Inflammatory macrophage treated with lipopolysaccharide for 4 hours (primary cell): ENCODE measurements around the gene AOX1.
"Not testable (repeated sequence)": the region's sequence is repeated elsewhere in the genome, so short reads cannot be mapped to it uniquely, and the experiment has no call there.

Experiments
- DNase-seq: peaks from one replicate; pipeline ENCODE4 v3.0.0-alpha.2; 2020

The AOX1 gene

GRCh38 chr2:200670313-200670712 lies 84.5 kb downstream of the AOX1 start:
- no peak for DNase-seq

GRCh38 chr2:200670751-200671150 lies 84.9 kb downstream of the AOX1 start:
- DNase-seq, result no peak

- DNase-seq, result no peak
Measured at GRCh38 chr2:200673191-200673590, 87.4 kb downstream of the AOX1 start.

- DNase-seq, result no peak
Measured at GRCh38 chr2:200674837-200675236, 89.0 kb downstream of the AOX1 start.

- DNase-seq, result no peak
Measured at GRCh38 chr2:200677171-200677570, 91.4 kb downstream of the AOX1 start.

GRCh38 chr2:200677721-200678532 lies 92.1 kb downstream of the AOX1 start:
- DNase-seq, result no peak

GRCh38 chr2:200679127-200679526 lies 93.3 kb downstream of the AOX1 start:
- no peak for DNase-seq

- DNase-seq, result no peak
Measured at GRCh38 chr2:200679535-200679934, 93.7 kb downstream of the AOX1 start.

GRCh38 chr2:200681697-200682096 lies 95.9 kb downstream of the AOX1 start:
- DNase-seq, result peak; percentile 82

- DNase-seq, result not testable (repeated sequence)
Measured at GRCh38 chr2:200682407-200682806, 96.6 kb downstream of the AOX1 start.

- no peak for DNase-seq
Measured at GRCh38 chr2:200687922-200688920, 102.4 kb downstream of the AOX1 start.

- DNase-seq, result peak; percentile 91
Measured at GRCh38 chr2:200689115-200689514, 103.3 kb downstream of the AOX1 start.

GRCh38 chr2:200693836-200694470 lies 108.1 kb downstream of the AOX1 start:
- DNase-seq, result no peak

- DNase-seq, result peak; percentile 49
Measured at GRCh38 chr2:200695191-200695590, 109.4 kb downstream of the AOX1 start.

GRCh38 chr2:200695601-200696000 lies 109.8 kb downstream of the AOX1 start:
- DNase-seq, result peak; percentile 31

GRCh38 chr2:200698217-200698616 lies 112.4 kb downstream of the AOX1 start:
- DNase-seq, result no peak

- no peak for DNase-seq
Measured at GRCh38 chr2:200699310-200699709, 113.5 kb downstream of the AOX1 start.

GRCh38 chr2:200700856-200701255 lies 115.0 kb downstream of the AOX1 start:
- DNase-seq, result no peak

GRCh38 chr2:200702044-200702443 lies 116.2 kb downstream of the AOX1 start:
- no peak for DNase-seq

- no peak for DNase-seq
Measured at GRCh38 chr2:200702646-200703118, 116.9 kb downstream of the AOX1 start.

- DNase-seq, result peak; percentile 77
Measured at GRCh38 chr2:200703127-200703925, 117.5 kb downstream of the AOX1 start.
